Measurements from ENCODE around the gene CDK1.

Gene CDK1

GRCh38 chr10:60778214-60778970 lies at the start of gene CDK1:
CDK1 (plus strand) TSS chr10:60778478; CDS start chr10:60780166, 1,688 bp downstream.
- peak; percentile 99 for DNase-seq

- DNase-seq, result no peak
Measured at GRCh38 chr10:60729106-60729505, 49.2 kb upstream of the CDK1 start.

GRCh38 chr10:60731134-60731885 lies 47.0 kb upstream of the CDK1 start:
- DNase-seq, result no peak

GRCh38 chr10:60732198-60732806 lies 46.0 kb upstream of the CDK1 start:
- peak; percentile 12 for DNase-seq

- no peak for DNase-seq
Measured at GRCh38 chr10:60732807-60733516, 45.3 kb upstream of the CDK1 start.

GRCh38 chr10:60733517-60733822 lies 44.8 kb upstream of the CDK1 start:
- no peak for DNase-seq

GRCh38 chr10:60733826-60734225 lies 44.5 kb upstream of the CDK1 start:
- no peak for DNase-seq

- no peak for DNase-seq
Measured at GRCh38 chr10:60734226-60734625, 44.1 kb upstream of the CDK1 start.

GRCh38 chr10:60735244-60735643 lies 43.0 kb upstream of the CDK1 start:
- no peak for DNase-seq

GRCh38 chr10:60737242-60737641 lies 41.0 kb upstream of the CDK1 start:
- no peak for DNase-seq

- DNase-seq, result no peak
Measured at GRCh38 chr10:60739558-60739957, 38.7 kb upstream of the CDK1 start.

- DNase-seq, result no peak
Measured at GRCh38 chr10:60742512-60742911, 35.8 kb upstream of the CDK1 start.

GRCh38 chr10:60747817-60748469 lies 30.3 kb upstream of the CDK1 start:
- DNase-seq, result no peak

- DNase-seq, result no peak
Measured at GRCh38 chr10:60753152-60753551, 25.1 kb upstream of the CDK1 start.

- DNase-seq, result no peak
Measured at GRCh38 chr10:60753817-60754216, 24.5 kb upstream of the CDK1 start.

GRCh38 chr10:60757420-60757895 lies 20.8 kb upstream of the CDK1 start:
- DNase-seq, result no peak

- no peak for DNase-seq
Measured at GRCh38 chr10:60759181-60759580, 19.1 kb upstream of the CDK1 start.

- DNase-seq, result no peak
Measured at GRCh38 chr10:60760711-60761210, 17.5 kb upstream of the CDK1 start.

GRCh38 chr10:60762554-60762953 lies 15.7 kb upstream of the CDK1 start:
- no peak for DNase-seq

- DNase-seq, result no peak
Measured at GRCh38 chr10:60767424-60767823, 10.9 kb upstream of the CDK1 start.

- DNase-seq, result no peak
Measured at GRCh38 chr10:60769406-60769805, 8.9 kb upstream of the CDK1 start.

GRCh38 chr10:60777696-60778213 lies 523 bp upstream of the CDK1 start:
- no peak for DNase-seq
